Mesendoderm (in vitro differentiated cells): ENCODE data around the gene IRF2.

Source experiments
- DNase-seq: peaks from one replicate; pipeline ENCODE4 v3.0.0; 2013
- H2AK5ac ChIP-seq: 2 replicates; pipeline ENCODE4 v1.6.1; 2013; ENCODE audit warnings: low read length, inconsistent platforms
- H2BK120ac ChIP-seq: 2 replicates; pipeline ENCODE4 v1.6.1; 2013; ENCODE audit warnings: low read depth, mild to moderate bottlenecking, low read length, moderate library complexity, mixed read lengths
- H2BK15ac ChIP-seq: replicated peaks from 2 replicates; pipeline ENCODE4 v1.6.1; 2013; ENCODE audit warnings: low read depth, mild to moderate bottlenecking, moderate library complexity
- H2BK5ac ChIP-seq: 2 replicates; pipeline ENCODE4 v1.6.1; 2013; ENCODE audit warnings: low read length, inconsistent platforms
- H3K18ac ChIP-seq: 2 replicates; pipeline ENCODE4 v1.6.1; 2013; ENCODE audit warnings: mild to moderate bottlenecking, low read length, mixed read lengths
- H3K23ac ChIP-seq: one replicate; pipeline ENCODE4 v1.6.1; 2013; ENCODE audit warnings: low read length
- H3K27ac ChIP-seq: 2 replicates; pipeline ENCODE4 v1.5.1; 2013; ENCODE audit warnings: low read depth, mild to moderate bottlenecking, inconsistent platforms, low read length, moderate library complexity
- H3K27me3 ChIP-seq: 2 replicates; pipeline ENCODE4 v1.6.1; 2013; ENCODE audit warnings: low read length, control low read depth, mild to moderate bottlenecking, inconsistent platforms; ENCODE audit not compliant: insufficient read depth, poor library complexity
- H3K36me3 ChIP-seq: 2 replicates; pipeline ENCODE4 v1.6.1; 2013; ENCODE audit warnings: low read length, inconsistent platforms; ENCODE audit not compliant: control insufficient read depth, insufficient read depth
- H3K4ac ChIP-seq: one replicate; pipeline ENCODE4 v1.6.1; 2013; ENCODE audit warnings: low read depth, mild to moderate bottlenecking, low read length, moderate library complexity
- H3K4me1 ChIP-seq: 2 replicates; pipeline ENCODE4 v1.6.1; 2013; ENCODE audit warnings: low read depth, low read length, inconsistent platforms; ENCODE audit not compliant: control insufficient read depth
- H3K4me2 ChIP-seq: 2 replicates; pipeline ENCODE4 v1.6.1; 2013; ENCODE audit warnings: low read length
- H3K4me3 ChIP-seq: 2 replicates; pipeline ENCODE4 v1.5.1; 2013; ENCODE audit warnings: mild to moderate bottlenecking, low read length
- H3K56ac ChIP-seq: one replicate; pipeline ENCODE4 v1.6.1; 2013; ENCODE audit warnings: low read length
- H3K79me1 ChIP-seq: 2 replicates; pipeline ENCODE4 v1.6.1; 2013; ENCODE audit warnings: low read length, inconsistent platforms
- H3K79me2 ChIP-seq: 2 replicates; pipeline ENCODE4 v1.6.1; 2013; ENCODE audit warnings: mild to moderate bottlenecking, low read length; ENCODE audit not compliant: control insufficient read depth, insufficient read depth
- H3K9ac ChIP-seq: 2 replicates; pipeline ENCODE4 v1.6.1; 2013; ENCODE audit warnings: low read length, inconsistent platforms
- H4K5ac ChIP-seq: one replicate; pipeline ENCODE4 v1.6.1; 2013; ENCODE audit warnings: low read length
- H4K8ac ChIP-seq: one replicate; pipeline ENCODE4 v1.6.1; 2013; ENCODE audit warnings: low read depth, mild to moderate bottlenecking, control low read depth, low read length, moderate library complexity
- WGBS: extraction: QIAGEN DNeasy Blood & Tissue Kit; methylation state at CpG from one replicate; pipeline ENCODE4 v1.1.7; 2013; ENCODE audit warnings: low lambda C conversion rate, missing lambda C conversion rate; ENCODE audit not compliant: insufficient coverage; ENCODE audit errors: extremely low coverage; 5-methylcytosine and 5-hydroxymethylcytosine counted together

IRF2 gene

GRCh38 chr4:184352891-184353290 is 121.5 kb downstream of the IRF2 start:
- Histone ChIP-seq H3K4me2 (no peak overlapping the region), H2BK15ac (no peak overlapping the region), H2BK120ac (no peak overlapping the region), H3K79me1 (no peaks in the 10 kb centered on the region), H3K4ac (no peak overlapping the region), H3K27ac (no peak overlapping the region), H3K4me3 (no peak overlapping the region), H3K56ac (no peak overlapping the region), H4K5ac (no peak overlapping the region), H3K23ac (no peak overlapping the region), H2BK5ac (no peak overlapping the region), H3K9ac (no peak overlapping the region), H3K18ac (no peak overlapping the region), H2AK5ac (no peak overlapping the region), H3K27me3 (no peaks in the 10 kb centered on the region), H3K36me3 (no peaks in the 10 kb centered on the region), H3K79me2 (no peaks in the 10 kb centered on the region), H4K8ac (no peak overlapping the region), H3K4me1 (no peaks in the 10 kb centered on the region)
- no peak for DNase-seq
- WGBS, result no CpG with 5 or more reads among the region's 5 CpGs

GRCh38 chr4:184351560-184352451 is 122.5 kb downstream of the IRF2 start:
- H3K18ac ChIP-seq, result no peak overlapping the region
- H4K5ac ChIP-seq, result no peak overlapping the region
- no peak overlapping the region for H3K9ac ChIP-seq
- no peaks in the 10 kb centered on the region for H3K27me3 ChIP-seq
- H3K4me2 ChIP-seq, result no peak overlapping the region
- H3K27ac ChIP-seq, result no peak overlapping the region
- no peaks in the 10 kb centered on the region for H3K79me2 ChIP-seq
- H2BK120ac ChIP-seq, result no peak overlapping the region
- H2AK5ac ChIP-seq, result no peak overlapping the region
- H2BK5ac ChIP-seq, result no peak overlapping the region
- no peak overlapping the region for H2BK15ac ChIP-seq
- H3K36me3 ChIP-seq, result no peaks in the 10 kb centered on the region
- H3K23ac ChIP-seq, result no peak overlapping the region
- H4K8ac ChIP-seq, result no peak overlapping the region
- H3K4ac ChIP-seq, result no peak overlapping the region
- H3K79me1 ChIP-seq, result no peaks in the 10 kb centered on the region
- no peak overlapping the region for H3K4me3 ChIP-seq
- no CpG with 5 or more reads among the region's 19 CpGs for WGBS
- H3K56ac ChIP-seq, result no peak overlapping the region
- no peak for DNase-seq
- peaks cover 5% of the 10 kb centered on the region for H3K4me1 ChIP-seq

DNA sequence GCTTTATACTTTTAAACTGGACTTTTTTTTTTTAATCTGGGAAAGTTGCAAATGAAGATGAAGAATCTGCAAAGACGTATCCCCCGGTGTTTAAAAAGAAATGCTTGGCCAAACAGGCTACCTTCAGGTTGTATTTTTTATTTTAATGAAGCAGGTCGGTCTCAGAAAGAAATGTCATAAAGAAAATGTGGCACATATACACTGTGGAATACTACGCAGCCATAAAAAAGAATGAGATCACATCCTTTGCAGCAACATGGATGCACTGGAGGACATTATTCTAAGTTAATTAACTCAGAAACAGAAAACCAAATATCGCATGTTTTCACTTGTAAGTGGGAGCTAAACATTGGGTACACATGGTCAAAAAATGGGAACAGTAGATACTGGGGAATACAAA is 123.4 kb downstream of the IRF2 start:
- no peak overlapping the region for H4K8ac ChIP-seq
- no peak for DNase-seq
- no peak overlapping the region for H3K56ac ChIP-seq
- no peak overlapping the region for H2BK120ac ChIP-seq
- no peak overlapping the region for H2BK5ac ChIP-seq
- H3K4me2 ChIP-seq, result no peak overlapping the region
- no peaks in the 10 kb centered on the region for H3K79me2 ChIP-seq
- H3K27ac ChIP-seq, result no peak overlapping the region
- H3K27me3 ChIP-seq, result no peaks in the 10 kb centered on the region
- H3K9ac ChIP-seq, result no peak overlapping the region
- H3K36me3 ChIP-seq, result no peaks in the 10 kb centered on the region
- H3K4me3 ChIP-seq, result no peak overlapping the region
- H2AK5ac ChIP-seq, result no peak overlapping the region
- no peak overlapping the region for H3K18ac ChIP-seq
- no peak overlapping the region for H3K23ac ChIP-seq
- no peak overlapping the region for H3K4ac ChIP-seq
- no peaks in the 10 kb centered on the region for H3K79me1 ChIP-seq
- H2BK15ac ChIP-seq, result no peak overlapping the region
- no peak overlapping the region for H4K5ac ChIP-seq
- no CpG with 5 or more reads among the region's 5 CpGs for WGBS
- peaks cover 5% of the 10 kb centered on the region for H3K4me1 ChIP-seq

- WGBS, result no CpG with 5 or more reads among the region's 9 CpGs
- H3K27ac ChIP-seq, result no peak overlapping the region
- H2BK15ac ChIP-seq, result no peak overlapping the region
- peaks cover 5% of the 10 kb centered on the region for H3K4me1 ChIP-seq
- H4K8ac ChIP-seq, result no peak overlapping the region
- H3K56ac ChIP-seq, result no peak overlapping the region
- H2AK5ac ChIP-seq, result no peak overlapping the region
- no peaks in the 10 kb centered on the region for H3K79me1 ChIP-seq
- no peak overlapping the region for H2BK120ac ChIP-seq
- no peak overlapping the region for H3K4ac ChIP-seq
- H3K4me3 ChIP-seq, result no peak overlapping the region
- no peaks in the 10 kb centered on the region for H3K36me3 ChIP-seq
- no peak overlapping the region for H3K23ac ChIP-seq
- H2BK5ac ChIP-seq, result no peak overlapping the region
- no peaks in the 10 kb centered on the region for H3K27me3 ChIP-seq
- H3K79me2 ChIP-seq, result no peaks in the 10 kb centered on the region
- no peak overlapping the region for H4K5ac ChIP-seq
- DNase-seq, result no peak
- H3K18ac ChIP-seq, result no peak overlapping the region
- no peak overlapping the region for H3K4me2 ChIP-seq
- H3K9ac ChIP-seq, result no peak overlapping the region
Measured at GRCh38 chr4:184350213-184350817, 124.0 kb downstream of the IRF2 start.

GRCh38 chr4:184349283-184350039 is 124.9 kb downstream of the IRF2 start:
- Histone ChIP-seq H3K18ac (no peak overlapping the region), H2BK5ac (no peak overlapping the region), H2AK5ac (no peak overlapping the region), H3K4ac (no peak overlapping the region), H3K27ac (no peak overlapping the region), H3K56ac (no peak overlapping the region), H4K5ac (no peak overlapping the region), H3K23ac (no peak overlapping the region), H3K79me1 (no peaks in the 10 kb centered on the region), H2BK120ac (no peak overlapping the region), H3K79me2 (no peaks in the 10 kb centered on the region), H3K36me3 (no peaks in the 10 kb centered on the region), H3K4me3 (no peak overlapping the region), H4K8ac (no peak overlapping the region), H3K27me3 (no peaks in the 10 kb centered on the region), H2BK15ac (no peak overlapping the region), H3K4me1 (peaks cover 5% of the 10 kb centered on the region), H3K4me2 (no peak overlapping the region), H3K9ac (no peak overlapping the region)
- DNase-seq, result no peak
- no CpG with 5 or more reads among the region's 11 CpGs for WGBS
